Hepatocyte (in vitro differentiated cells): ENCODE results near the gene ANO2.

Experiments used
- EZH2 ChIP-seq: fragments of 200-600 bp; sonication (generic); IDR thresholded peaks from 2 replicates; pipeline ENCODE4 v1.6.1; 2016; ENCODE audit warnings: antibody characterized with exemption, mild to moderate bottlenecking, borderline replicate concordance
- EZH2phosphoT487 ChIP-seq: fragments of 200-600 bp; sonication (generic); IDR thresholded peaks from one replicate; pipeline ENCODE4 v1.6.1; 2018; ENCODE audit warnings: antibody characterized with exemption, mild to moderate bottlenecking, low read depth, moderate library complexity; ENCODE audit not compliant: unreplicated experiment, severe bottlenecking
- TF ChIP-seq, protein P1 (sequence below): fragments of 200-600 bp; sonication (generic); IDR thresholded peaks from 2 replicates; pipeline ENCODE4 v1.5.1; 2016; ENCODE audit warnings: antibody characterized with exemption, mild to moderate bottlenecking; ENCODE audit not compliant: poor library complexity

DNA sequence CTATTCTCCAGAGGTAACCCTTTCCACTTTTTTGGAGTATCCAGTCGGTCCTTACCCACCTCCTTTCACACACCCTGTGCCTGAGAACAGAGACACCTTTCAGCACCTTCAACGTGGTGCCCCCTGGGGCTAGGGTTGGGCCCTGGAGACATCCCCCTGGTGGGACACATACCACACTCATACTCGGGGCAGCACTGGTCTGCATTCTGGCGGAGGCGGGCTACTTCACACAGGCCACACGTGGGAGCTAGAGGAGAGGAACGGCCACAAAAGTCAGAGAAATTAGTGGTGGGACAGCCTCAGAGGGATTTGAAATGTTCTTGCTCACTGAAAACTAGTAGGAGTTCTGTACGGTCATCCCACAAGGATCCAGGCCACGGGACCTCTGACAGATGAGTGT, 39.8 kb upstream of the ANO2 start:
- TF ChIP-seq, protein P1, sequence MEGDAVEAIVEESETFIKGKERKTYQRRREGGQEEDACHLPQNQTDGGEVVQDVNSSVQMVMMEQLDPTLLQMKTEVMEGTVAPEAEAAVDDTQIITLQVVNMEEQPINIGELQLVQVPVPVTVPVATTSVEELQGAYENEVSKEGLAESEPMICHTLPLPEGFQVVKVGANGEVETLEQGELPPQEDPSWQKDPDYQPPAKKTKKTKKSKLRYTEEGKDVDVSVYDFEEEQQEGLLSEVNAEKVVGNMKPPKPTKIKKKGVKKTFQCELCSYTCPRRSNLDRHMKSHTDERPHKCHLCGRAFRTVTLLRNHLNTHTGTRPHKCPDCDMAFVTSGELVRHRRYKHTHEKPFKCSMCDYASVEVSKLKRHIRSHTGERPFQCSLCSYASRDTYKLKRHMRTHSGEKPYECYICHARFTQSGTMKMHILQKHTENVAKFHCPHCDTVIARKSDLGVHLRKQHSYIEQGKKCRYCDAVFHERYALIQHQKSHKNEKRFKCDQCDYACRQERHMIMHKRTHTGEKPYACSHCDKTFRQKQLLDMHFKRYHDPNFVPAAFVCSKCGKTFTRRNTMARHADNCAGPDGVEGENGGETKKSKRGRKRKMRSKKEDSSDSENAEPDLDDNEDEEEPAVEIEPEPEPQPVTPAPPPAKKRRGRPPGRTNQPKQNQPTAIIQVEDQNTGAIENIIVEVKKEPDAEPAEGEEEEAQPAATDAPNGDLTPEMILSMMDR, result no peak
- TF ChIP-seq EZH2, result no peak
- no peak for TF ChIP-seq EZH2phosphoT487
